Measurements from ENCODE around the gene PITPNC1. TPM values are rescaled to one million over a fixed set of nuclear protein-coding genes. Genes with fewer than 3 reads are reported as not detected.
"Not testable (repeated sequence)": the region's sequence is repeated elsewhere in the genome, so short reads cannot be mapped to it uniquely, and the experiment has no call there.

Gene PITPNC1
- total and polyA plus RNA-seq, 4 experiments from 2014 or later = 68.4 to 124 (median 89.9) TPM

DNA sequence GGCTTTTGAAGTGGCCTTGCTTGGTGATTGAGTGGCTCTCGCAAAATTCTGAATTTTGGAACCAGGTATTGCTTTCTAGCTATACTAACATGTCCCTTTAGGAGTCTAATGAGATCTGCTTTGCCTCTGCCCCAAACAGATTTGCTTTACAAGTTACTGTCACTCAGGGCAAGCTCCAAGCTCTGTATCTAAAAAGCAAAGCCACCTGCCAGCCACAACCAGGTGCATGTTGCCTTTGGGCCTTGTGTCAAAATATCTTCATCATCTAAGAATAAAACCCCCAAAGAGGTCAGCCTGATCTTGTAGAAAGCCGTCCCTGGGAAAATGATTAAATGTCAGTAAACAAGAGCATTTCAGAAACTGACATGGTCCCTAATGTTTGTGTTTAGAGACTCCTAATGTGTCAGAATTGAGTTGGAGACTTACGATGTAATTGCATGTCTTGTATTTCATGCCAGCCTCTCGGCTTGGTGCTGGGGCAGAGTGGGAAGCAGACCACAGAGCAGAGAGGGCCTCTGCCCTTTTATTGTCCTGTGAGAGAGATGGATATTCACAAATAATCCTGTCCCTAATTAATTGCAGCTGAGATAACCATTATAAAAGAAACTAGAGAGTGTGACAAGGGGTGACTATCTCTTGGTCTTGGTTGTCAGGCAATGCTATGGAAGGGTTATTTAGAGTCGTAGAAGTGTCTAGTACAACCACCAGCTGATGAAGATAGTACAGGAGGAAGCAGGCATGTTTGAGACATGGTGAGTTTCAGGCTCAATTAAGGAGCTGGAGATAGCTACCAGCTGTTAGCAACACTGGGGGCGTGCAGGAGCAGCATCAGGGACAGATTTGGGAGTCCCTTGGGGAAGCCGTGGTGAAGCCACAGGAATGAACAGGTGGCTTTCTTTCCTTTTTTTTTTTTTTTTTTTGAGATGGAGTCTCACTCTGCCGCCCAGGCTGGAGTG lies 90.7 kb downstream of the PITPNC1 start:
- no peaks in the 10 kb centered on the region for H3K36me3 ChIP-seq (ENCODE audit: insufficient read depth, low read length)
- Mint-ChIP-seq H3K36me3 (peaks cover 5% of the 10 kb centered on the region in 2 donors), H3K4me3 (peak overlapping the region in 7 of 8 donors; percentile 24 to 89 (median 74)), H3K4me1 (peaks cover 47 to 83% (median 65%) of the 10 kb centered on the region in 4 donors), H3K27me3 (no peaks in the 10 kb centered on the region), H3K9me3 (no peaks in the 10 kb centered on the region), H3K27ac (peak overlapping the region; percentile 36 to 94 (median 91))
- no peak overlapping the region for H3K4me3 ChIP-seq (ENCODE audit: low read length in 2 of 2)
- ChIA-PET CTCF (ENCODE audit: partially characterized antibody) (interaction anchor here (0.6 to 4.5 kb wide), 9 partner anchors 10 to 245 kb away, joined by 3 to 51 read pairs (median 3); no protein-coding TSS in a partner anchor), POLR2A (ENCODE audit: partially characterized antibody) (interaction anchor here (1.3 to 6.3 kb wide), 6 partner anchors 7 to 90 kb away, joined by 3 to 56 read pairs (median 20); partner anchors contain the start of gene PITPNC1)
- H3K27me3 ChIP-seq (ENCODE audit: insufficient read depth, low read length) = no peaks in the 10 kb centered on the region
- intact Hi-C loops (cut with micrococcal nuclease) = no loop called here
- H3K27ac ChIP-seq (ENCODE audit: low read depth, low read length) = no peak overlapping the region
- peaks cover 71% of the 10 kb centered on the region for H3K4me1 ChIP-seq (ENCODE audit: insufficient read depth, low read length)
- no peaks in the 10 kb centered on the region for H3K9me3 ChIP-seq (ENCODE audit: control insufficient read depth in 1 of 2, low read length in 2 of 2)
- DNase-seq = no peak

DNA sequence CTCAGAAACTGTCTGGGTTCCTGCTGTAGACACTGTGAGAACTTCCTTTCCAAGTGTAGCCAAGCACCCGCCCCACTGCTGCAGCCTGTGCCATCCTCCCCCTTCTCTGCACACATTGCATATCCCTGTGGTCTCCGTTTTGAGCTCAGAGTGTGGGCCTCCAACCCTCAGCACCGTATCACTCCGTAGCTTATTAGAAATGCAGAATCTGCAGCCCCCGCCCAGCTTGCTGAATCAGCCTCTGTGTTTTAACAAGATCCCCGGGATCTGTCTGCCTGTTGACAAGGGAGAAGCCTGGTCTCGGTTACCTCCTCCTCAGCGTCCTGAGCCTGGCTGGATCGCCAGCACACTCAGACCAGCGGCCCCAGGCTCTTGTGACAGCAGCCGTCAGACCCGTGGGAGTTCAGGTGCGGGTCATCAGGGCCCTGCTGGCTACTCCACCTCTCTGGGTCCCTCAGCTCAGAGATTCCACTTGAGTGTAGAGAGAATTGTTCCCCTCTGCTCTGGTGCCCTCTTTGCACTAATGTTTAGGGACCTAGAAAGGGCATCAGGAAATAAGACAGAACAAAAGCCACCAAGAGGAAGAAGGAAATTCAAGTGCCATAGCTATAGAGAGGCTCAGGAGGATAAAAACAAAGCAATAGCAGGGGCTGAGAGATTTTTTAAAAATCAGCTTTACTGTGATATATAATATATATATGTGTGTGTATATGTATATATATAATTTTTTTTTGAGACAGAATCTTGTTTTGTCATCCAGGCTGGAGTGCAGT lies 92.3 kb downstream of the PITPNC1 start:
- peak overlapping the region; percentile 29 for H3K27ac ChIP-seq (ENCODE audit: low read depth, low read length)
- Mint-ChIP-seq H3K36me3 (peaks cover 2 to 5% of the 10 kb centered on the region in 2 donors), H3K27me3 (no peaks in the 10 kb centered on the region), H3K9me3 (no peaks in the 10 kb centered on the region), H3K27ac (peak overlapping the region; percentile 81 to 91 (median 90)), H3K4me1 (peaks cover 50 to 81% (median 62%) of the 10 kb centered on the region in 4 donors), H3K4me3 (peak overlapping the region; percentile 75 to 85 (median 79))
- intact Hi-C loops (cut with micrococcal nuclease) = no loop called here
- POLR2A ChIA-PET (ENCODE audit: partially characterized antibody) = interaction anchor here (1.0 to 6.3 kb wide), 14 partner anchors 9 to 248 kb away, joined by 4 to 56 read pairs (median 6); partner anchors contain the start of genes NOL11 and PITPNC1
- H3K4me3 ChIP-seq (ENCODE audit: low read length in 2 of 2) = peak overlapping the region; percentile 23 to 30
- DNase-seq = peak in 2 of 5 donors; percentile 26 to 52
- no peaks in the 10 kb centered on the region for H3K9me3 ChIP-seq (ENCODE audit: control insufficient read depth in 1 of 2, low read length in 2 of 2)
- H3K4me1 ChIP-seq (ENCODE audit: insufficient read depth, low read length) = peaks cover 65% of the 10 kb centered on the region
- CTCF ChIA-PET (ENCODE audit: partially characterized antibody) = interaction anchor here (0.7 to 4.5 kb wide), 14 partner anchors 8 to 104 kb away, joined by 3 to 51 read pairs (median 5); no protein-coding TSS in a partner anchor
- no peaks in the 10 kb centered on the region for H3K27me3 ChIP-seq (ENCODE audit: insufficient read depth, low read length)
- H3K36me3 ChIP-seq (ENCODE audit: insufficient read depth, low read length) = no peaks in the 10 kb centered on the region

DNA sequence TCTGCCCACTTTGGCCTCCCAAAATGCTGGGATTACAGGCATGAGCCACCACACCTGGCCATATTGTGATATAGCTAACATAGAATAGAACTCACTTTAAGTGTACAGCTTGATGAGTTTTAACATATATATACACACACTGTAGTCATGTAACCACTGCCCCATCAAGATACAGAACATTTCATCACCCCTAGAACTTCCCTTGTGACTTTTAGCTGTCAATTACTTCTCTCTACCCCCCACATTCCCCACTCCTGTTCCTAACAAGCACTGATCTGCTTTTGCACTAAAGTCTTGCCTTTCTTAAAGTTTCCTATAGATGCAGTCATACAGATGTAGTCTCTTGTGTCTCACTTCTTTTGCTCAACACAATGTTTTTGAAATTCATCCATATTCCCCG lies 93.1 kb downstream of the PITPNC1 start:
- H3K27me3 Mint-ChIP-seq = no peaks in the 10 kb centered on the region
- no peaks in the 10 kb centered on the region for H3K27me3 ChIP-seq (ENCODE audit: insufficient read depth, low read length)
- ChIA-PET POLR2A (ENCODE audit: partially characterized antibody) (interaction anchor here (1.0 to 6.3 kb wide), 13 partner anchors 10 to 248 kb away, joined by 4 to 56 read pairs (median 6); partner anchors contain the start of genes NOL11 and PITPNC1), CTCF (ENCODE audit: partially characterized antibody) (interaction anchor here (0.9 to 4.5 kb wide), 12 partner anchors 10 to 104 kb away, joined by 3 to 51 read pairs (median 5); no protein-coding TSS in a partner anchor)
- no peaks in the 10 kb centered on the region for H3K9me3 ChIP-seq (ENCODE audit: control insufficient read depth in 1 of 2, low read length in 2 of 2)
- no peak overlapping the region for H3K4me3 ChIP-seq (ENCODE audit: low read length in 2 of 2)
- peaks cover 65% of the 10 kb centered on the region for H3K4me1 ChIP-seq (ENCODE audit: insufficient read depth, low read length)
- no peaks in the 10 kb centered on the region for H3K9me3 Mint-ChIP-seq
- peaks cover 0 to 5% of the 10 kb centered on the region in 2 donors for H3K36me3 Mint-ChIP-seq
- intact Hi-C loops (cut with micrococcal nuclease) = no loop called here
- H3K4me3 Mint-ChIP-seq = peak overlapping the region in 6 of 8 donors; percentile 1 to 73 (median 21)
- no peak for DNase-seq
- peaks cover 53 to 83% (median 64%) of the 10 kb centered on the region in 4 donors for H3K4me1 Mint-ChIP-seq
- peak overlapping the region in 6 of 7 donors; percentile 29 to 90 (median 57) for H3K27ac Mint-ChIP-seq
- H3K36me3 ChIP-seq (ENCODE audit: insufficient read depth, low read length) = no peaks in the 10 kb centered on the region
- H3K27ac ChIP-seq (ENCODE audit: low read depth, low read length) = no peak overlapping the region

DNA sequence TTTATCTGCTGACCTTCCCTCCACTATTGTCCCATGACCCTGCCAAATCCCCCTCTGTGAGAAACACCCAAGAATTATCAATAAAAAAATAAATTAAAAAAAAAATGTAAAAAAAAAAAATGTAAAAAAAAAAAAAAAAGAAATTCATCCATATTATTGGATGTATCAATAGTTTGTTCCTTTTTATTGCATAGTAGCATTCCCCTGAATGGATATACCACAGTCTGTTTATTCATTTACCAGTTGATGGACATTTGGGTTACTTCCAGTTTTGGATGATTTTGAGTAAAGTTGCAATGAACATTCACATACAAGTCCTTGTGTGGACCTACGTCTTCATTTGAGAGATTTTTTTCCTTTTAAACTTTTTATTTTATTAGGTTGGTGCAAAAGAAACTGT lies 94.0 kb downstream of the PITPNC1 start:
- no peak overlapping the region for H3K4me3 Mint-ChIP-seq
- peaks cover 0 to 5% of the 10 kb centered on the region in 2 donors for H3K36me3 Mint-ChIP-seq
- no peaks in the 10 kb centered on the region for H3K9me3 ChIP-seq (ENCODE audit: control insufficient read depth in 1 of 2, low read length in 2 of 2)
- H3K4me3 ChIP-seq (ENCODE audit: low read length in 2 of 2) = no peak overlapping the region
- DNase-seq = no peak
- H3K27me3 ChIP-seq (ENCODE audit: insufficient read depth, low read length) = no peaks in the 10 kb centered on the region
- H3K4me1 ChIP-seq (ENCODE audit: insufficient read depth, low read length) = peaks cover 66% of the 10 kb centered on the region
- intact Hi-C loops (cut with micrococcal nuclease) = no loop called here
- H3K27me3 Mint-ChIP-seq = no peaks in the 10 kb centered on the region
- H3K27ac ChIP-seq (ENCODE audit: low read depth, low read length) = no peak overlapping the region
- peaks cover 58 to 83% (median 68%) of the 10 kb centered on the region in 4 donors for H3K4me1 Mint-ChIP-seq
- H3K27ac Mint-ChIP-seq = no peak overlapping the region
- ChIA-PET POLR2A (ENCODE audit: partially characterized antibody) (interaction anchor here (2.3 to 8.5 kb wide), 4 partner anchors 18 to 93 kb away, joined by 5 to 258 read pairs (median 137); partner anchors contain the start of gene PITPNC1), CTCF (ENCODE audit: partially characterized antibody) (interaction anchor here (7.9 to 17.7 kb wide), 2 partner anchors 35 to 94 kb away, joined by 198 to 605 read pairs; partner anchors contain the start of genes PITPNC1 and PSMD12)
- H3K9me3 Mint-ChIP-seq = no peaks in the 10 kb centered on the region
- no peaks in the 10 kb centered on the region for H3K36me3 ChIP-seq (ENCODE audit: insufficient read depth, low read length)

DNA sequence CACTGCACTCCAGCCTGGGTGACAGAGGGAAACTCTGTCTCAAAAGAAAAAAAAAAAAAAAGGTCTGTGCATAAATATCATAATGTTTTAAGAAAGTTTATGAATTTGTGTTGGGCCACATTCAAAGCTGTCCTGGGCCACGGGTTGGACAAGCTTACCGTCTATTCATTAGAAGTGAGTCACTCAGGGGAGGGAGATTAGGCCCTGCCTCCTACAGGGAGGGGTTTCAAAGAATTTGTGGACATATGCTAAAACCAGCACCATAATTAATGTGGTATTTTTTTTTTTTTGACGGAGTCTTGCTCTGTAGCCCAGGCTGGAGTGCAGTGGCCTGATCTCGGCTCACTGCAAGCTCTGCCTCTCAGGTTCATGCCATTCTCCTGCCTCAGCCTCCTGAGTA lies 95.5 kb downstream of the PITPNC1 start:
- ChIA-PET CTCF (ENCODE audit: partially characterized antibody) (interaction anchor here (1.0 to 17.7 kb wide), 3 partner anchors 36 to 96 kb away, joined by 3 to 605 read pairs (median 198); partner anchors contain the start of genes PITPNC1 and PSMD12), POLR2A (ENCODE audit: partially characterized antibody) (interaction anchor here (0.7 to 8.5 kb wide), 7 partner anchors 9 to 107 kb away, joined by 4 to 258 read pairs (median 5); partner anchors contain the start of gene PITPNC1)
- H3K9me3 ChIP-seq (ENCODE audit: control insufficient read depth in 1 of 2, low read length in 2 of 2); H3K4me3 ChIP-seq (ENCODE audit: low read length in 2 of 2); H3K27me3 ChIP-seq (ENCODE audit: insufficient read depth, low read length); H3K36me3 ChIP-seq (ENCODE audit: insufficient read depth, low read length); DNase-seq; H3K27ac ChIP-seq (ENCODE audit: low read depth, low read length); H3K4me3 Mint-ChIP-seq; H3K9me3 Mint-ChIP-seq; H3K27me3 Mint-ChIP-seq; H3K36me3 Mint-ChIP-seq; intact Hi-C loops (cut with micrococcal nuclease): not testable (repeated sequence)
- Mint-ChIP-seq H3K27ac (peak overlapping the region in 4 of 7 donors; percentile 13 to 86 (median 54)), H3K4me1 (peaks cover 50 to 76% (median 60%) of the 10 kb centered on the region in 4 donors)
- H3K4me1 ChIP-seq (ENCODE audit: insufficient read depth, low read length) = peaks cover 62% of the 10 kb centered on the region

DNA sequence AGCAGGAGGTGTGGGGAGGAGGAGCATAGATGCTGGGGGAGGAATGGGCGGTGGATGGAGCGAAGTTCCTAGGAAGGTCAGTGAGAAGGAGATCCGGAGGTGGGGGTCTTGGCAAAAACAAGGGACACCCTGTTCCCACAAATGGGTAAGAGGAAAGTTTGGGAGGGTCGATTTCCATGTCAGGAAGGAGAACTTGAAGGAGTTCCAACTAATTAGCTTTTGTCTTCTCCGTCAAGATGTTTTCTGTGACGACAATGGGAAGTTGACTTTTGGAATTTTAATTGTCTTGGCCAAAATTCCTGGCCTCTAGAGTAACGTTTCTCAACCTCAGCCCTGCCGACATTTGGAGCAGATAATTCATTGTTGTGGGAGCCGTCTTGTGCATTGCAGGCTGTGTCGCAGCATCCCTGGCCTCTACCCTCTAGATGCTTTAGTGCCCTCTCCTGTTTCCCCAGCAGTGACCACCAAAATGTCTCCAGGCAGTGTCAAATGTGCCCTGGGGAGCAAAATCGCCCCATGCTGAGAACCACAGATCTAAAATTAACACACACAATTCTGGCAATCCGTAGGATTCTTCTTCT lies 97.1 kb downstream of the PITPNC1 start:
- ChIA-PET CTCF (ENCODE audit: partially characterized antibody) (interaction anchor here (0.7 to 17.7 kb wide), 11 partner anchors 8 to 200 kb away, joined by 3 to 605 read pairs (median 15); partner anchors contain the start of genes PITPNC1 and PSMD12), POLR2A (ENCODE audit: partially characterized antibody) (interaction anchor here (0.6 to 8.5 kb wide), 16 partner anchors 11 to 105 kb away, joined by 3 to 258 read pairs (median 6); partner anchors contain the start of gene PITPNC1)
- H3K9me3 Mint-ChIP-seq = no peaks in the 10 kb centered on the region
- H3K9me3 ChIP-seq (ENCODE audit: control insufficient read depth in 1 of 2, low read length in 2 of 2) = no peaks in the 10 kb centered on the region
- no peaks in the 10 kb centered on the region for H3K27me3 ChIP-seq (ENCODE audit: insufficient read depth, low read length)
- peak overlapping the region; percentile 94 to 97 (median 96) for H3K27ac Mint-ChIP-seq
- H3K36me3 ChIP-seq (ENCODE audit: insufficient read depth, low read length) = no peaks in the 10 kb centered on the region
- peaks cover 65% of the 10 kb centered on the region for H3K4me1 ChIP-seq (ENCODE audit: insufficient read depth, low read length)
- peaks cover 54 to 79% (median 63%) of the 10 kb centered on the region in 4 donors for H3K4me1 Mint-ChIP-seq
- DNase-seq = no peak
- peak overlapping the region; percentile 76 to 86 (median 82) for H3K4me3 Mint-ChIP-seq
- H3K27me3 Mint-ChIP-seq = no peaks in the 10 kb centered on the region
- H3K36me3 Mint-ChIP-seq = peaks cover 0 to 5% of the 10 kb centered on the region in 2 donors
- no peak overlapping the region for H3K4me3 ChIP-seq (ENCODE audit: low read length in 2 of 2)
- H3K27ac ChIP-seq (ENCODE audit: low read depth, low read length) = peak overlapping the region; percentile 64
- intact Hi-C loops (cut with micrococcal nuclease) = loop anchor here (2.0 kb wide), 3 partner anchors 21 to 215 kb away; no protein-coding TSS in a partner anchor

Data from CD4-positive, alpha-beta memory T cell (primary cell).